ENCODE results near the gene MYOZ2.
"Not testable (repeated sequence)": the region's sequence is repeated elsewhere in the genome, so short reads cannot be mapped to it uniquely, and the experiment has no call there.

MYOZ2 gene

GRCh38 chr4:119152741-119153140 is 17.1 kb downstream of the MYOZ2 start:
- no peaks in the 10 kb centered on the region for H3K9me3 ChIP-seq (ENCODE audit: insufficient read depth, low read depth, low read length)
- H3K4me1 ChIP-seq (ENCODE audit: insufficient read depth, low read length) = no peaks in the 10 kb centered on the region
- H3K9ac ChIP-seq (ENCODE audit: low read depth, low read length) = no peak overlapping the region
- no peaks in the 10 kb centered on the region for H3K27me3 ChIP-seq (ENCODE audit: insufficient read depth, low read length)
- no peak overlapping the region for H3K27ac ChIP-seq (ENCODE audit: low read depth, low read length)
- WGBS = 93% methylated on average over 2 of the region's 2 CpGs
- H3K36me3 ChIP-seq (ENCODE audit: insufficient read depth, low read length) = no peaks in the 10 kb centered on the region
- H3K4me3 ChIP-seq (ENCODE audit: low read length) = no peak overlapping the region

GRCh38 chr4:119162174-119162573 is 26.5 kb downstream of the MYOZ2 start:
- no peak overlapping the region for H3K9ac ChIP-seq (ENCODE audit: low read depth, low read length)
- H3K9me3 ChIP-seq (ENCODE audit: insufficient read depth, low read depth, low read length) = no peaks in the 10 kb centered on the region
- H3K4me3 ChIP-seq (ENCODE audit: low read length) = no peak overlapping the region
- 0 out of 2 replicates have a peak, but pooled peaks cover 4% of the 10 kb centered on the region for H3K4me1 ChIP-seq (ENCODE audit: insufficient read depth, low read length)
- no peaks in the 10 kb centered on the region for H3K27me3 ChIP-seq (ENCODE audit: insufficient read depth, low read length)
- no peaks in the 10 kb centered on the region for H3K36me3 ChIP-seq (ENCODE audit: insufficient read depth, low read length)
- H3K27ac ChIP-seq (ENCODE audit: low read depth, low read length) = no peak overlapping the region
- WGBS = 94% methylated on average over 5 of the region's 5 CpGs

GRCh38 chr4:119165767-119166166 is 30.1 kb downstream of the MYOZ2 start:
- H3K36me3 ChIP-seq (ENCODE audit: insufficient read depth, low read length) = no peaks in the 10 kb centered on the region
- H3K9ac ChIP-seq (ENCODE audit: low read depth, low read length) = no peak overlapping the region
- no peaks in the 10 kb centered on the region for H3K27me3 ChIP-seq (ENCODE audit: insufficient read depth, low read length)
- H3K4me1 ChIP-seq (ENCODE audit: insufficient read depth, low read length) = 0 out of 2 replicates have a peak, but pooled peaks cover 4% of the 10 kb centered on the region
- WGBS = 89% methylated on average over 1 of the region's 3 CpGs
- H3K9me3 ChIP-seq (ENCODE audit: insufficient read depth, low read depth, low read length) = no peaks in the 10 kb centered on the region
- H3K4me3 ChIP-seq (ENCODE audit: low read length) = no peak overlapping the region
- H3K27ac ChIP-seq (ENCODE audit: low read depth, low read length) = no peak overlapping the region

GRCh38 chr4:119170195-119170594 is 34.6 kb downstream of the MYOZ2 start:
- Histone ChIP-seq H3K27ac (ENCODE audit: low read depth, low read length) (no peak overlapping the region), H3K4me1 (ENCODE audit: insufficient read depth, low read length) (no peaks in the 10 kb centered on the region), H3K9ac (ENCODE audit: low read depth, low read length) (no peak overlapping the region), H3K36me3 (ENCODE audit: insufficient read depth, low read length) (no peaks in the 10 kb centered on the region), H3K4me3 (ENCODE audit: low read length) (no peak overlapping the region), H3K9me3 (ENCODE audit: insufficient read depth, low read depth, low read length) (no peaks in the 10 kb centered on the region), H3K27me3 (ENCODE audit: insufficient read depth, low read length) (no peaks in the 10 kb centered on the region)

- Histone ChIP-seq H3K4me3 (ENCODE audit: low read length) (no peak overlapping the region), H3K9ac (ENCODE audit: low read depth, low read length) (no peak overlapping the region), H3K36me3 (ENCODE audit: insufficient read depth, low read length) (no peaks in the 10 kb centered on the region), H3K9me3 (ENCODE audit: insufficient read depth, low read depth, low read length) (no peaks in the 10 kb centered on the region), H3K27me3 (ENCODE audit: insufficient read depth, low read length) (no peaks in the 10 kb centered on the region), H3K27ac (ENCODE audit: low read depth, low read length) (no peak overlapping the region), H3K4me1 (ENCODE audit: insufficient read depth, low read length) (no peaks in the 10 kb centered on the region)
- 93% methylated on average over 7 of the region's 7 CpGs for WGBS
Observed at GRCh38 chr4:119172223-119172622, 36.6 kb downstream of the MYOZ2 start.

- WGBS = 92% methylated on average over 30 of the region's 30 CpGs
- not testable (repeated sequence) for H3K36me3 ChIP-seq (ENCODE audit: insufficient read depth, low read length); H3K9me3 ChIP-seq (ENCODE audit: insufficient read depth, low read depth, low read length); H3K27ac ChIP-seq (ENCODE audit: low read depth, low read length); H3K9ac ChIP-seq (ENCODE audit: low read depth, low read length); H3K4me1 ChIP-seq (ENCODE audit: insufficient read depth, low read length); H3K27me3 ChIP-seq (ENCODE audit: insufficient read depth, low read length); H3K4me3 ChIP-seq (ENCODE audit: low read length)
Observed at GRCh38 chr4:119173729-119174361, 38.2 kb downstream of the MYOZ2 start.

GRCh38 chr4:119179011-119179410 is 43.4 kb downstream of the MYOZ2 start:
- Histone ChIP-seq H3K4me1 (ENCODE audit: insufficient read depth, low read length) (no peaks in the 10 kb centered on the region), H3K27ac (ENCODE audit: low read depth, low read length) (no peak overlapping the region), H3K4me3 (ENCODE audit: low read length) (no peak overlapping the region), H3K27me3 (ENCODE audit: insufficient read depth, low read length) (no peaks in the 10 kb centered on the region), H3K36me3 (ENCODE audit: insufficient read depth, low read length) (no peaks in the 10 kb centered on the region), H3K9me3 (ENCODE audit: insufficient read depth, low read depth, low read length) (no peaks in the 10 kb centered on the region), H3K9ac (ENCODE audit: low read depth, low read length) (no peak overlapping the region)
- WGBS = 91% methylated on average over 1 of the region's 1 CpG

- Histone ChIP-seq H3K4me3 (ENCODE audit: low read length) (no peak overlapping the region), H3K27me3 (ENCODE audit: insufficient read depth, low read length) (no peaks in the 10 kb centered on the region), H3K9ac (ENCODE audit: low read depth, low read length) (no peak overlapping the region), H3K36me3 (ENCODE audit: insufficient read depth, low read length) (no peaks in the 10 kb centered on the region), H3K9me3 (ENCODE audit: insufficient read depth, low read depth, low read length) (no peaks in the 10 kb centered on the region), H3K27ac (ENCODE audit: low read depth, low read length) (no peak overlapping the region), H3K4me1 (ENCODE audit: insufficient read depth, low read length) (no peaks in the 10 kb centered on the region)
- WGBS = 93% methylated on average over 1 of the region's 2 CpGs
Observed at GRCh38 chr4:119184128-119184527, 48.5 kb downstream of the MYOZ2 start.

- no peaks in the 10 kb centered on the region for H3K4me1 ChIP-seq (ENCODE audit: insufficient read depth, low read length)
- H3K27me3 ChIP-seq (ENCODE audit: insufficient read depth, low read length) = no peaks in the 10 kb centered on the region
- H3K9ac ChIP-seq (ENCODE audit: low read depth, low read length) = no peak overlapping the region
- no peak overlapping the region for H3K27ac ChIP-seq (ENCODE audit: low read depth, low read length)
- 89% methylated on average over 1 of the region's 1 CpG for WGBS
- no peaks in the 10 kb centered on the region for H3K9me3 ChIP-seq (ENCODE audit: insufficient read depth, low read depth, low read length)
- H3K36me3 ChIP-seq (ENCODE audit: insufficient read depth, low read length) = no peaks in the 10 kb centered on the region
- no peak overlapping the region for H3K4me3 ChIP-seq (ENCODE audit: low read length)
Observed at GRCh38 chr4:119189638-119190037, 54.0 kb downstream of the MYOZ2 start.

- no peak overlapping the region for H3K9ac ChIP-seq (ENCODE audit: low read depth, low read length)
- WGBS = 92% methylated on average over 2 of the region's 2 CpGs
- no peaks in the 10 kb centered on the region for H3K27me3 ChIP-seq (ENCODE audit: insufficient read depth, low read length)
- H3K4me3 ChIP-seq (ENCODE audit: low read length) = no peak overlapping the region
- no peaks in the 10 kb centered on the region for H3K4me1 ChIP-seq (ENCODE audit: insufficient read depth, low read length)
- no peaks in the 10 kb centered on the region for H3K36me3 ChIP-seq (ENCODE audit: insufficient read depth, low read length)
- no peak overlapping the region for H3K27ac ChIP-seq (ENCODE audit: low read depth, low read length)
- no peaks in the 10 kb centered on the region for H3K9me3 ChIP-seq (ENCODE audit: insufficient read depth, low read depth, low read length)
Observed at GRCh38 chr4:119190354-119190753, 54.7 kb downstream of the MYOZ2 start.

- H3K4me1 ChIP-seq (ENCODE audit: insufficient read depth, low read length) = no peaks in the 10 kb centered on the region
- 94% methylated on average over 2 of the region's 3 CpGs for WGBS
- no peaks in the 10 kb centered on the region for H3K9me3 ChIP-seq (ENCODE audit: insufficient read depth, low read depth, low read length)
Observed at GRCh38 chr4:119191505-119191904, 55.9 kb downstream of the MYOZ2 start.

GRCh38 chr4:119197772-119198212 is 62.2 kb downstream of the MYOZ2 start:
- Histone ChIP-seq H3K27ac (ENCODE audit: low read depth, low read length) (no peak overlapping the region), H3K4me3 (ENCODE audit: low read length) (no peak overlapping the region), H3K36me3 (ENCODE audit: insufficient read depth, low read length) (no peaks in the 10 kb centered on the region), H3K9me3 (ENCODE audit: insufficient read depth, low read depth, low read length) (no peaks in the 10 kb centered on the region), H3K9ac (ENCODE audit: low read depth, low read length) (no peak overlapping the region), H3K4me1 (ENCODE audit: insufficient read depth, low read length) (no peaks in the 10 kb centered on the region), H3K27me3 (ENCODE audit: insufficient read depth, low read length) (no peaks in the 10 kb centered on the region)
- 93% methylated on average over 11 of the region's 11 CpGs for WGBS

More at GRCh38 chr4:119191505-119191904, 55.9 kb downstream of the MYOZ2 start:
- Histone ChIP-seq H3K4me3 (ENCODE audit: low read length) (no peak overlapping the region), H3K9ac (ENCODE audit: low read depth, low read length) (no peak overlapping the region), H3K27me3 (ENCODE audit: insufficient read depth, low read length) (no peaks in the 10 kb centered on the region), H3K27ac (ENCODE audit: low read depth, low read length) (no peak overlapping the region), H3K36me3 (ENCODE audit: insufficient read depth, low read length) (no peaks in the 10 kb centered on the region)

Measured in HUES64 (cell line).